ENCODE results near the gene ABHD16A. TPM values are rescaled to one million over a fixed set of nuclear protein-coding genes. Genes with fewer than 3 reads are reported as not detected.

The ABHD16A gene
- total and polyA plus RNA-seq, 2 of the 13 experiments (the other 11 are each of a cell fraction or from before 2014, with no cell fraction given) = 43.5 to 45.4 TPM

DNA sequence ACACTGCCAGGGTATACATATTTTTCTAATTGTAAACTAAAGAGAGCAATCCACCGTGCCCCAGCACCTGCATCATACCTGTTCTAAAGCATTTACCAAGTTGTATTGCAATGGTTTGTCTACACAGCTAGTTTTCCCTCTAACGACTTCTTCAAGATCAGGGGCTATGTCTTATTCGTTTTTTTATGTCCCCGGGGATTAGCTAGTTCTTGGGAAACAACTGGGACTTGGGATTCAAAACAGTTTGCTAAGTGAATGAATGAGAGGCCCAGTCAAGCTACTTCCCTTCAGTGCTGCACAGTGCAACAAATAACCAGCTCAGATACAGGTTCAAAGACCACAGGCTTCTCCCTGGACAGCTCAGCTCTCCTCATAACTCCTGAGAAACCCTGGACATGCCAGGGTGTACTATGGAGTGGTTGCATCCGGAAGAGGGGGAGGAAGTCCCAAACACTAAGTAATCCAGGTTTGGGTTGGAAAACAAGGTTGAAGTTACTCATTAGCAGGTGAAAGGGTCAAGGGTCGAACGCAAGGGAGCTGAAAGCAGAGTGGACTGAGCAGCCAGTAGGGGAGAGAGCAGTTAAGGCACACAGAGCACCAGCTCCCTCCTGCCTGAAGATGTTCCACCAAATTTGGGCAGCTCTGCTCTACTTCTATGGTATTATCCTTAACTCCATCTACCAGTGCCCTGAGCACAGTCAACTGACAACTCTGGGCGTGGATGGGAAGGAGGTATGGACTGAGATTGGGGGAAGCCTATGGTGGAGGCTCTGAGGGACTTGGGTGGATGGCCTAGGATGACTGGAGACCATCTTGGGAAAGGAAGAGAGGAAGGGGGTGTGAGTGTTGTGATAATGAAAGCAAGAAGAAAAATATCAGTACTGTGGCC lies 47.5 kb downstream of the ABHD16A start, which contains the start of gene APOM (continued):
- TF ChIP-seq, protein P1, sequence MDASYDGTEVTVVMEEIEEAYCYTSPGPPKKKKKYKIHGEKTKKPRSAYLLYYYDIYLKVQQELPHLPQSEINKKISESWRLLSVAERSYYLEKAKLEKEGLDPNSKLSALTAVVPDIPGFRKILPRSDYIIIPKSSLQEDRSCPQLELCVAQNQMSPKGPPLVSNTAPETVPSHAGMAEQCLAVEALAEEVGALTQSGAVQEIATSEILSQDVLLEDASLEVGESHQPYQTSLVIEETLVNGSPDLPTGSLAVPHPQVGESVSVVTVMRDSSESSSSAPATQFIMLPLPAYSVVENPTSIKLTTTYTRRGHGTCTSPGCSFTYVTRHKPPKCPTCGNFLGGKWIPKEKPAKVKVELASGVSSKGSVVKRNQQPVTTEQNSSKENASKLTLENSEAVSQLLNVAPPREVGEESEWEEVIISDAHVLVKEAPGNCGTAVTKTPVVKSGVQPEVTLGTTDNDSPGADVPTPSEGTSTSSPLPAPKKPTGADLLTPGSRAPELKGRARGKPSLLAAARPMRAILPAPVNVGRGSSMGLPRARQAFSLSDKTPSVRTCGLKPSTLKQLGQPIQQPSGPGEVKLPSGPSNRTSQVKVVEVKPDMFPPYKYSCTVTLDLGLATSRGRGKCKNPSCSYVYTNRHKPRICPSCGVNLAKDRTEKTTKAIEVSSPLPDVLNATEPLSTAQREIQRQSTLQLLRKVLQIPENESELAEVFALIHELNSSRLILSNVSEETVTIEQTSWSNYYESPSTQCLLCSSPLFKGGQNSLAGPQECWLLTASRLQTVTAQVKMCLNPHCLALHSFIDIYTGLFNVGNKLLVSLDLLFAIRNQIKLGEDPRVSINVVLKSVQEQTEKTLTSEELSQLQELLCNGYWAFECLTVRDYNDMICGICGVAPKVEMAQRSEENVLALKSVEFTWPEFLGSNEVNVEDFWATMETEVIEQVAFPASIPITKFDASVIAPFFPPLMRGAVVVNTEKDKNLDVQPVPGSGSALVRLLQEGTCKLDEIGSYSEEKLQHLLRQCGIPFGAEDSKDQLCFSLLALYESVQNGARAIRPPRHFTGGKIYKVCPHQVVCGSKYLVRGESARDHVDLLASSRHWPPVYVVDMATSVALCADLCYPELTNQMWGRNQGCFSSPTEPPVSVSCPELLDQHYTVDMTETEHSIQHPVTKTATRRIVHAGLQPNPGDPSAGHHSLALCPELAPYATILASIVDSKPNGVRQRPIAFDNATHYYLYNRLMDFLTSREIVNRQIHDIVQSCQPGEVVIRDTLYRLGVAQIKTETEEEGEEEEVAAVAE (CRISPR knock-in tag; IDR thresholded peaks at IDR 0.05; ENCODE audit: borderline replicate concordance) = peak; percentile 49
- TF ChIP-seq, protein P2, sequence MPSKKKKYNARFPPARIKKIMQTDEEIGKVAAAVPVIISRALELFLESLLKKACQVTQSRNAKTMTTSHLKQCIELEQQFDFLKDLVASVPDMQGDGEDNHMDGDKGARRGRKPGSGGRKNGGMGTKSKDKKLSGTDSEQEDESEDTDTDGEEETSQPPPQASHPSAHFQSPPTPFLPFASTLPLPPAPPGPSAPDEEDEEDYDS (CRISPR knock-in tag; IDR thresholded peaks at IDR 0.05) = peak; percentile 97
- TF ChIP-seq ZNF674 (CRISPR knock-in tag; IDR thresholded peaks at IDR 0.05; ENCODE audit: low read depth) (0 out of 2 replicates have a peak, but pooled peaks have one; percentile 41), U2AF1 (optimal IDR thresholded peaks at IDR 0.05; ENCODE audit: low read depth, low read length) (peak; percentile 41), MAF1 (CRISPR knock-in tag; IDR thresholded peaks at IDR 0.05; ENCODE audit: borderline replicate concordance) (0 out of 2 replicates have a peak, but pooled peaks have one; percentile 30)
- TF ChIP-seq, protein P3, sequence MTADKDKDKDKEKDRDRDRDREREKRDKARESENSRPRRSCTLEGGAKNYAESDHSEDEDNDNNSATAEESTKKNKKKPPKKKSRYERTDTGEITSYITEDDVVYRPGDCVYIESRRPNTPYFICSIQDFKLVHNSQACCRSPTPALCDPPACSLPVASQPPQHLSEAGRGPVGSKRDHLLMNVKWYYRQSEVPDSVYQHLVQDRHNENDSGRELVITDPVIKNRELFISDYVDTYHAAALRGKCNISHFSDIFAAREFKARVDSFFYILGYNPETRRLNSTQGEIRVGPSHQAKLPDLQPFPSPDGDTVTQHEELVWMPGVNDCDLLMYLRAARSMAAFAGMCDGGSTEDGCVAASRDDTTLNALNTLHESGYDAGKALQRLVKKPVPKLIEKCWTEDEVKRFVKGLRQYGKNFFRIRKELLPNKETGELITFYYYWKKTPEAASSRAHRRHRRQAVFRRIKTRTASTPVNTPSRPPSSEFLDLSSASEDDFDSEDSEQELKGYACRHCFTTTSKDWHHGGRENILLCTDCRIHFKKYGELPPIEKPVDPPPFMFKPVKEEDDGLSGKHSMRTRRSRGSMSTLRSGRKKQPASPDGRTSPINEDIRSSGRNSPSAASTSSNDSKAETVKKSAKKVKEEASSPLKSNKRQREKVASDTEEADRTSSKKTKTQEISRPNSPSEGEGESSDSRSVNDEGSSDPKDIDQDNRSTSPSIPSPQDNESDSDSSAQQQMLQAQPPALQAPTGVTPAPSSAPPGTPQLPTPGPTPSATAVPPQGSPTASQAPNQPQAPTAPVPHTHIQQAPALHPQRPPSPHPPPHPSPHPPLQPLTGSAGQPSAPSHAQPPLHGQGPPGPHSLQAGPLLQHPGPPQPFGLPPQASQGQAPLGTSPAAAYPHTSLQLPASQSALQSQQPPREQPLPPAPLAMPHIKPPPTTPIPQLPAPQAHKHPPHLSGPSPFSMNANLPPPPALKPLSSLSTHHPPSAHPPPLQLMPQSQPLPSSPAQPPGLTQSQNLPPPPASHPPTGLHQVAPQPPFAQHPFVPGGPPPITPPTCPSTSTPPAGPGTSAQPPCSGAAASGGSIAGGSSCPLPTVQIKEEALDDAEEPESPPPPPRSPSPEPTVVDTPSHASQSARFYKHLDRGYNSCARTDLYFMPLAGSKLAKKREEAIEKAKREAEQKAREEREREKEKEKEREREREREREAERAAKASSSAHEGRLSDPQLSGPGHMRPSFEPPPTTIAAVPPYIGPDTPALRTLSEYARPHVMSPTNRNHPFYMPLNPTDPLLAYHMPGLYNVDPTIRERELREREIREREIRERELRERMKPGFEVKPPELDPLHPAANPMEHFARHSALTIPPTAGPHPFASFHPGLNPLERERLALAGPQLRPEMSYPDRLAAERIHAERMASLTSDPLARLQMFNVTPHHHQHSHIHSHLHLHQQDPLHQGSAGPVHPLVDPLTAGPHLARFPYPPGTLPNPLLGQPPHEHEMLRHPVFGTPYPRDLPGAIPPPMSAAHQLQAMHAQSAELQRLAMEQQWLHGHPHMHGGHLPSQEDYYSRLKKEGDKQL (CRISPR knock-in tag; IDR thresholded peaks at IDR 0.05; ENCODE audit: low read depth) = peak; percentile 83
- TF ChIP-seq, protein P4, sequence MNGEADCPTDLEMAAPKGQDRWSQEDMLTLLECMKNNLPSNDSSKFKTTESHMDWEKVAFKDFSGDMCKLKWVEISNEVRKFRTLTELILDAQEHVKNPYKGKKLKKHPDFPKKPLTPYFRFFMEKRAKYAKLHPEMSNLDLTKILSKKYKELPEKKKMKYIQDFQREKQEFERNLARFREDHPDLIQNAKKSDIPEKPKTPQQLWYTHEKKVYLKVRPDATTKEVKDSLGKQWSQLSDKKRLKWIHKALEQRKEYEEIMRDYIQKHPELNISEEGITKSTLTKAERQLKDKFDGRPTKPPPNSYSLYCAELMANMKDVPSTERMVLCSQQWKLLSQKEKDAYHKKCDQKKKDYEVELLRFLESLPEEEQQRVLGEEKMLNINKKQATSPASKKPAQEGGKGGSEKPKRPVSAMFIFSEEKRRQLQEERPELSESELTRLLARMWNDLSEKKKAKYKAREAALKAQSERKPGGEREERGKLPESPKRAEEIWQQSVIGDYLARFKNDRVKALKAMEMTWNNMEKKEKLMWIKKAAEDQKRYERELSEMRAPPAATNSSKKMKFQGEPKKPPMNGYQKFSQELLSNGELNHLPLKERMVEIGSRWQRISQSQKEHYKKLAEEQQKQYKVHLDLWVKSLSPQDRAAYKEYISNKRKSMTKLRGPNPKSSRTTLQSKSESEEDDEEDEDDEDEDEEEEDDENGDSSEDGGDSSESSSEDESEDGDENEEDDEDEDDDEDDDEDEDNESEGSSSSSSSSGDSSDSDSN (CRISPR knock-in tag; IDR thresholded peaks at IDR 0.05) = peak; percentile 67; the same call in 1 of the 2 replicates
- TF ChIP-seq, protein P5, sequence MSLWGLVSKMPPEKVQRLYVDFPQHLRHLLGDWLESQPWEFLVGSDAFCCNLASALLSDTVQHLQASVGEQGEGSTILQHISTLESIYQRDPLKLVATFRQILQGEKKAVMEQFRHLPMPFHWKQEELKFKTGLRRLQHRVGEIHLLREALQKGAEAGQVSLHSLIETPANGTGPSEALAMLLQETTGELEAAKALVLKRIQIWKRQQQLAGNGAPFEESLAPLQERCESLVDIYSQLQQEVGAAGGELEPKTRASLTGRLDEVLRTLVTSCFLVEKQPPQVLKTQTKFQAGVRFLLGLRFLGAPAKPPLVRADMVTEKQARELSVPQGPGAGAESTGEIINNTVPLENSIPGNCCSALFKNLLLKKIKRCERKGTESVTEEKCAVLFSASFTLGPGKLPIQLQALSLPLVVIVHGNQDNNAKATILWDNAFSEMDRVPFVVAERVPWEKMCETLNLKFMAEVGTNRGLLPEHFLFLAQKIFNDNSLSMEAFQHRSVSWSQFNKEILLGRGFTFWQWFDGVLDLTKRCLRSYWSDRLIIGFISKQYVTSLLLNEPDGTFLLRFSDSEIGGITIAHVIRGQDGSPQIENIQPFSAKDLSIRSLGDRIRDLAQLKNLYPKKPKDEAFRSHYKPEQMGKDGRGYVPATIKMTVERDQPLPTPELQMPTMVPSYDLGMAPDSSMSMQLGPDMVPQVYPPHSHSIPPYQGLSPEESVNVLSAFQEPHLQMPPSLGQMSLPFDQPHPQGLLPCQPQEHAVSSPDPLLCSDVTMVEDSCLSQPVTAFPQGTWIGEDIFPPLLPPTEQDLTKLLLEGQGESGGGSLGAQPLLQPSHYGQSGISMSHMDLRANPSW (CRISPR knock-in tag; IDR thresholded peaks at IDR 0.05; ENCODE audit: borderline replicate concordance) = 0 out of 2 replicates have a peak, but pooled peaks have one; percentile 25
- TF ChIP-seq, protein P6, sequence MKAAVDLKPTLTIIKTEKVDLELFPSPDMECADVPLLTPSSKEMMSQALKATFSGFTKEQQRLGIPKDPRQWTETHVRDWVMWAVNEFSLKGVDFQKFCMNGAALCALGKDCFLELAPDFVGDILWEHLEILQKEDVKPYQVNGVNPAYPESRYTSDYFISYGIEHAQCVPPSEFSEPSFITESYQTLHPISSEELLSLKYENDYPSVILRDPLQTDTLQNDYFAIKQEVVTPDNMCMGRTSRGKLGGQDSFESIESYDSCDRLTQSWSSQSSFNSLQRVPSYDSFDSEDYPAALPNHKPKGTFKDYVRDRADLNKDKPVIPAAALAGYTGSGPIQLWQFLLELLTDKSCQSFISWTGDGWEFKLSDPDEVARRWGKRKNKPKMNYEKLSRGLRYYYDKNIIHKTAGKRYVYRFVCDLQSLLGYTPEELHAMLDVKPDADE (CRISPR knock-in tag; IDR thresholded peaks at IDR 0.05) = peak; percentile 57; the same call in 1 of the 2 replicates
